Left ventricle myocardium inferior (tissue), 1 donor: ENCODE results near the gene TBC1D4. TPM values are rescaled to one million over a fixed set of nuclear protein-coding genes. Genes with fewer than 3 reads are reported as not detected.

Source experiments
- DNase-seq: peaks from one replicate; pipeline ENCODE4 v3.0.0-alpha.2; 2020
- H3K27ac ChIP-seq: fragments of 200-600 bp; replicated peaks from 2 replicates; pipeline ENCODE4 v1.8.0; 2021
- H3K27me3 ChIP-seq: fragments of 200-600 bp; 2 replicates; pipeline ENCODE4 v1.8.0; 2021; ENCODE audit warnings: low read depth
- H3K36me3 ChIP-seq: fragments of 200-600 bp; 2 replicates; pipeline ENCODE4 v1.8.0; 2021
- H3K4me1 ChIP-seq: fragments of 200-600 bp; 2 replicates; pipeline ENCODE4 v1.8.0; 2021
- H3K4me3 ChIP-seq: fragments of 200-600 bp; 2 replicates; pipeline ENCODE4 v1.8.0; 2021; ENCODE audit warnings: mild to moderate bottlenecking, moderate library complexity
- H3K9me3 ChIP-seq: fragments of 200-600 bp; replicated peaks from 2 replicates; pipeline ENCODE4 v1.8.0; 2021
- CTCF ChIP-seq: fragments of 200-600 bp; IDR thresholded peaks from 2 replicates; pipeline ENCODE4 v1.8.0; 2021; ENCODE audit warnings: antibody characterized with exemption, mild to moderate bottlenecking, borderline replicate concordance
- intact Hi-C: fragments of 100-400 bp; cut with micrococcal nuclease; formaldehyde crosslinking; loops from one replicate; pipeline ENCODE4 v1.11.0; 2022
- total RNA-seq: library from RNA; stranded (reverse); fragmentation: NEBNext Ultra II Directional; extraction: Animal tissue kit (Norgen Biotek cat#: 25700); gene quantifications from one replicate; pipeline ENCODE4 v1.2.1, GENCODE V29; 2021
- donor health status: DM: no; HTN: yes; CAD: no; lungs with severe emphysema.

The TBC1D4 gene
- total RNA-seq, 1 donor from 2014 or later = 97.5 TPM

GRCh38 chr13:75478659-75479058, 3.3 kb downstream of the TBC1D4 start:
- peak overlapping the region; percentile 95 for H3K4me3 ChIP-seq
- no peak for TF ChIP-seq CTCF
- no peak for DNase-seq
- intact Hi-C loops = loop anchor here (5.0 kb wide), 1 partner anchor 64 kb away; no protein-coding TSS in a partner anchor
- H3K27me3 ChIP-seq = no peaks in the 10 kb centered on the region
- no peaks in the 10 kb centered on the region for H3K9me3 ChIP-seq
- H3K4me1 ChIP-seq = peaks cover 85% of the 10 kb centered on the region
- H3K36me3 ChIP-seq = no peaks in the 10 kb centered on the region
- H3K27ac ChIP-seq = peak overlapping the region; percentile 95

- Histone ChIP-seq H3K27me3 (no peaks in the 10 kb centered on the region), H3K9me3 (no peaks in the 10 kb centered on the region), H3K4me1 (peaks cover 88% of the 10 kb centered on the region), H3K4me3 (no peak overlapping the region), H3K36me3 (no peaks in the 10 kb centered on the region), H3K27ac (no peak overlapping the region)
- intact Hi-C loops = loop anchor here (5.0 kb wide), 1 partner anchor 67 kb away; no protein-coding TSS in a partner anchor
- no peak for DNase-seq
- TF ChIP-seq CTCF = no peak
These were observed 7.0 kb downstream of the TBC1D4 start for GRCh38 chr13:75474956-75475355.

GRCh38 chr13:75473468-75473867, 8.5 kb downstream of the TBC1D4 start:
- intact Hi-C loops = no loop called here
- H3K9me3 ChIP-seq = no peaks in the 10 kb centered on the region
- DNase-seq = no peak
- H3K27ac ChIP-seq = peak overlapping the region; percentile 47
- H3K4me3 ChIP-seq = no peak overlapping the region
- H3K4me1 ChIP-seq = peaks cover 87% of the 10 kb centered on the region
- no peak for TF ChIP-seq CTCF
- H3K27me3 ChIP-seq = no peaks in the 10 kb centered on the region
- H3K36me3 ChIP-seq = no peaks in the 10 kb centered on the region

- intact Hi-C loops = no loop called here
- no peaks in the 10 kb centered on the region for H3K9me3 ChIP-seq
- DNase-seq = no peak
- no peaks in the 10 kb centered on the region for H3K27me3 ChIP-seq
- no peaks in the 10 kb centered on the region for H3K36me3 ChIP-seq
- peak overlapping the region; percentile 47 for H3K27ac ChIP-seq
- H3K4me3 ChIP-seq = no peak overlapping the region
- H3K4me1 ChIP-seq = peaks cover 89% of the 10 kb centered on the region
- no peak for TF ChIP-seq CTCF
These were observed 11.3 kb downstream of the TBC1D4 start for GRCh38 chr13:75470676-75471075.

GRCh38 chr13:75469047-75469446, 12.9 kb downstream of the TBC1D4 start:
- Histone ChIP-seq H3K9me3 (no peaks in the 10 kb centered on the region), H3K27ac (no peak overlapping the region), H3K4me3 (no peak overlapping the region), H3K4me1 (peaks cover 92% of the 10 kb centered on the region), H3K36me3 (no peaks in the 10 kb centered on the region), H3K27me3 (no peaks in the 10 kb centered on the region)
- no peak for TF ChIP-seq CTCF
- intact Hi-C loops = no loop called here
- DNase-seq = no peak
